CD4-positive, alpha-beta T cell treated with Interleukin-17A for 1 hour (primary cell): ENCODE measurements around the gene CEP350.

Experiments
- DNase-seq: peaks from one replicate; pipeline ENCODE4 v3.0.0-alpha.2; 2020

Gene CEP350

DNA sequence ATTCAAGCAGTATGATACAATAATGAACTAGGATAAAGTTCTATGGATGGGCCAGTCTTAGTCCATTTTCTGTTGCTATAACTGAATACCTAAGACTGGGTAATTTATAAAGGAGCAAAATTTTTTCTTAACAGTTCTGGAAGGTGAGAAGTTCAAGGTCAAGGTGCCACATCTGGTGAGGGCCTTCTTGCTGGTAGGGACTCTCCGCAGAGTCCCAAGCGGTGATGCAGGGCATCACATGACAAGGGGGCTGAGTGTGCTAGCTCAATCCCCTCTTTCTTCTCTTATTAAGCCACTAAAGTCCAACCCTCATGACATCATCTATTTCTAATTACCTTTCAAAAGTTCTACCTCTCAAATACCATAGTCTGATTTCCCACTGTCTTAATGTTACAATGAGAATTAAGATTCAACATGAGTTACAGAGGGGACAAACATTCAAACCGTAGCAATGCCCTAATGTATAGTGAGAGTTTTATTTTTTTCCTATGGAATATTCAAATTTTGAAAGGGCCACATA, 107.9 kb downstream of the CEP350 start:
- no peak for DNase-seq

DNA sequence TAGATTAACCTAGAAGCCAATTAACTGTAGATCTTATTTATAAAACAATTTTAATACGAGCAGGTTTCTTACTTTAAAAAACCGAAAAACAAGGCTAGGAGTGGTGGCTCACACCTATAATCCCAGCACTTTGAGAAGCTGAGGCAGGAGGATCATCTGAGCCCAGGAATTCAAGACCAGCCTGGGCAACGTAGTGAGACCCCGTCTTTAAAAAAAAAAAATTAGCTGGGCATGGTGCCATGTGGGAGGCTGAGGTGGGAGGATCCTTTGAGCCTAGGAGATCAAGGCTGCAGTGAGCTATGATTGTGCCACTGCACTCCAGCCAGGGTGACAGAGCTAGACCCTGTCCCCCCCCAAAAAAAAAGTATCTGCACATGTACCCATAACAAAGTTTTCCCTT, 110.8 kb downstream of the CEP350 start:
- DNase-seq: no peak

DNA sequence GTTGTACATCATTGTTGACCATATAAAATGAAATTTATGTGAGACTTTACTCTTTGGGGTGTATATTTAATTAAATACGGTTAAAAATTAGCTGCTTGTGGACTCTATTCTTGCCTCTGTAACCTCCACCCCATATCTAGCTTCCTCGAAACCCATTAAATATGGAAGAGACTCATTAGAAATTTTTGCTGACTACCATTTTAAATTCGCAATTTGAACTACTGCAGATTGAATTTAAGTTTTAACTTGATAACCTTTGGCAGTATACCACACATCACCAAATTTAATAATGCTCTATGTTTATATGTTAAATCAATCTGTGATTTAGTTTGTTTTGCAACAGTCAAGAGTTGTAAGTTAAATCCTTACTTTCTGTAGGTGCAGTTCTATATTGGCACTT, 111.5 kb downstream of the CEP350 start:
- DNase-seq: no peak

DNA sequence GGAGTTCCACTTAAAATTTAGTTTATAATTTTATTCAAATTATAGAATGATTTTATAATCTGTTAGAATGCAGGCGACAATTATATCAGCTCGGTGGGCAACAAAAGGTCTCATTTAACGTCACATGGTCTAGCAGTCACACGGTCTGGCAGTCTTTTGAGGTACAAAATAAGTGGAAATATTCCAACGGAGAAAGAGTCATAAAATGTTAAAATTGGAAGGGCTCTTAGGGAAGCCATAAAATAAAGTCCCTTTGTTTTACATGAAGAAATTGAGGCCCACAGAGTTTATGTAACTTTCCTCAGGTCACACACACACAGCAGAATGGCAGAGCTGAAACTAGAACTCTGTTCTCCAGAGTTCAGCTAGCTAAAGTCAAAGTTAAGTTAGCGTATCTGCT, 115.7 kb downstream of the CEP350 start:
- DNase-seq: no peak

DNA sequence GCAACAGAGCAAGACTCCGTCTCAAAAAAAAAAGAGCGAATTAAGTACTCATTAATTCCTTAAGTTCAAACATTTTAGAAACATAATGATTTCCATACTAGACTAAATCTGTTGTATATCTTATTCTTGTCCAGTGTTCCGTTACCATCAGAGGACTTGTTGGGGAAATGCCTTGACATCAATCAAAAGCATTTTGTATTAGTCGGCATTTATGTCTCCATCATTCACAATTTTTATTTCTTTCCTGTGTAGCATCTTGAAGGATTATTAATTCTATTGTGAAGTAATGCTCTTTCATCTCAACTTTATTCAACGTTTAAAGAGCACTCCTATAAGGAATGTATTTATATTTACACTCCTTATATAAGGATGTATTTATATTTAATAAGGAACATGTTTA, 117.1 kb downstream of the CEP350 start:
- DNase-seq: no peak

DNA sequence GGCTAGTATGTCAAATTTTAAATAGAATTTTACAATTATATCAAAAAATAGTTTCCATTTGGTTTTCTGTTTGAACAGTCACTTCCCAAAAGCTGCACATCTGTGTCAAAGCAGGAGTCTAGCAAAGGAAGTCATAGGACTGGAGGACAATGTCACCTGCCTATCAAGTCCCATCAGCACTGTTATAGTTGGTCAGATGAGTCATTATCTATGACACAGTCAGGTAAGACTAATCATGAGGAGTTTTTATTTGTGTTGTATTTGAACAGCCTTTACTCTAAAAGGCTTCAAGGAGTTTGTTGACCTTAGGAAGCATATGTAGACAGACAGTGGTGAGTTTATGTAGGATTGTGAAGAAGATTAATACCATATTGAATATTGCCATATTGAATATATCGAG, 125.8 kb downstream of the CEP350 start:
- no peak for DNase-seq

DNA sequence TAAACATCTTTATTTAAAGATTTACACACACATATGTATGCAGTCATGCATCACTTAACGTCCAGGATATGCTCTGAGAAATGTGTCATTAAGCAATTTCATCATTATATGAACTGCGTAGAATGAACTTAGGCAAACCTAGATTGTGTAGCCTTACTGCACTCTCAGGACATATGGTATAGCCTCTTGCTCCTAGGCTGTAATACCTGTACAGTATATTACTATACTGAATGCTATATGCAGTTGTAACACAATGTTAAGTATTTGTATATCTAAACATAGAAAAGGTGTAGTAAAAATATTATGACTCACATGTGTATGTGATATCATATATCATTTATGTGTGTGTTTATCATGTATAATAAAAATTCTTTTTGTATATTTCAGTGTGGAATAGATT, 126.9 kb downstream of the CEP350 start:
- no peak for DNase-seq

DNA sequence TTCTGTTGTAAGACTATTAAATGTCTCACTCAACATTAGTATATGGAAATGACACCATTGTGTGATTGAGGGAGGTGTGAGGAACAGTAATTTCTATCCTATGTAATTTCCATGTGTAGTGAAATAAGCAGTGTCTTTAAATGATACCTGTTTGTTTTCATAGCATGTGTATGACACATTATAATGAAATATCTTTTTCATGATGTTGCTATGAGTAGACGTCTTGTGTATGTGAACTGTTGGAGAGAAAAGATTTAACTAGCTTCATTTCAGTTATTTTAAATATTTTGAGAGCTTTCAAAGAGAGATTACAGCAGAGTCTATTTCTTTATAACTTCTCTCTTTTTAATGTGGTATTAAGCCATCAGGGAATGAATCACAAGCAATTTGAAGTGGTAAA, 128.6 kb downstream of the CEP350 start:
- DNase-seq: no peak

DNA sequence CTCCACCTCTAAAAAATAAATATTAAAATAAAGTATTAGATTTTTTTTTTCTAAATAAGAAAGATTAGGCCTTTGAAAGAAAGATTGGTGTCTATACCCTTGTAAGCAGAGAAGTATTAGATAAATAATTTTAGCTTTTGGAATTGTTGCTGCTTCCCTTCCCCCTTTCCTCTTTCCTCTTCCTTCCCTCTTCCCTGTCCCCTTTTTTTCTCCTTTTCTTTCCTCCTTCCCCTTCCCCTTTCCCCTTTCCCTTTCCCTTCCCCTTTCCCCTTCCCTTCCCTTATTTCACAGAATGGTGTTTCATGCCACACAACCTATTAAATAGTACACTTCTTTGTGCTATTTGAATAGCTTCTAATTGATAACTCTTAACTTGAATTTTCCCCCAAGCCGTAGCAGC, 130.3 kb downstream of the CEP350 start:
- no peak for DNase-seq

DNA sequence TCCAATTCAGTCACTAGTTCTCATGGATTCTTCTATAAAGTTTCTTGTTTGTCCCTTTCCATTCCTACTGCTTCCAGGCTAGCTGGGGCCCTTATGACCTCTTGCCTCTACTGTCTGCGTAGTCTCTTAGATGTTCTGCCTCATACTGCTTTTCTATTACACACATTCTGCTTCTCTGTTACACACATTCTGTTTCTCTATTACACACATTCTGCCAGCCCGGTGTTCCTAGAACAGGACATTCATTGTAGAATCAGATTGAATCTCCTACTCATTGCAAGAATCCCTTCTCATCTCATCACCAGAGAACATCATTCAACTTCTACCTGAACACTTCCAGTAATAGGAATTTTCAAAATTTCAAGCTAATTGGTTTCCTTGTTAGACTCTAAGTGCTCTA, 130.7 kb downstream of the CEP350 start:
- no peak for DNase-seq

DNA sequence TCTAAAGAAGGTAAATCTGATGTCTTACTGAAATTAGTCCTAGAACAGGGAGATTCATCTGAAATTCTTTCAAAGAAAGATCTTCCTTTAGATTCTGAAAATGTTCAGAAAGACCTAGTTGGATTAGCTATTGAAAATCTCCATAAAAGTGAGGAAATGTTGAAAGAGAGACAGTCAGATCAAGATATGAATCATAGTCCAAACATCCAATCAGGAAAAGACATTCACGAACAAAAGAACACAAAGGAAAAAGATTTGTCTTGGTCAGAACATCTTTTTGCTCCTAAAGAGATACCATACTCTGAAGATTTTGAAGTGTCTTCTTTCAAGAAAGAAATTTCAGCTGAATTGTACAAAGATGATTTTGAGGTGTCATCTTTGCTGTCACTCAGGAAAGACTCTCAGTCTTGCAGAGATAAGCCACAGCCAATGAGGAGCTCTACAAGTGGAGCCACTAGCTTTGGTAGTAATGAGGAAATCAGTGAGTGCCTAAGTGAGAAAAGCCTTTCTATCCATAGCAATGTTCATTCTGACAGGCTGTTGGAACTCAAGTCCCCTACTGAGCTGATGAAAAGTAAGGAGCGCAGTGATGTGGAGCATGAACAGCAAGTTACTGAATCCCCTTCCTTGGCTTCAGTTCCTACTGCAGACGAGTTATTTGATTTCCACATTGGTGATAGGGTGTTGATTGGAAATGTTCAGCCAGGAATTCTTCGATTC, 138.5 kb downstream of the CEP350 start:
- no peak for DNase-seq

DNA sequence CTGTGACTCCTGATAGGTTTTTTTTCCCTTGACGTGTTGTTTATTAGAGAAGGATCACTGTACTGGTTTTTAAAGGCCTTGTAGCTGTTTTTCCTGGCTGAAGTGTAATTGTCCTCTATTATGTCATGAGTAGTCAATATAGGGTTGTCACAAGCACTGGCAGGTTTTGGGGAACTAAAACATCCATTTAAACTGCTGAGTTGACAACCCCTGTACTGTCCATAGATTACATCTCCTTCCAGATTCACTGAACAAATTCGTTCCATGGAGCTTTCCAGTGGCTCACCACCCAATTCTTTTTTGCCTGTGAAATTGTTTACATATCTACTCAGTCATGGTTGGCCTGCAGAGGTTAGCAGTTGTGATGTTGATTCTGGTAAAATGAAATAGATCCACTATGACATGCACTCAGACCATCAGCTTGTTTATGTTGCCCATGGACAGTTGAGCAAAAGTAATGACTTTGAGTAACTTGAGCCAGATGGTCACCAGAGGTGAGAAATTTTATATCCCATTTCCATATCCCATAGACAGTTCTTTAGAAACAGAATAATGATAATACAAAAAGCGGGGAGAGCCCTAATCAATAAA, 140.2 kb downstream of the CEP350 start:
- no peak for DNase-seq

DNA sequence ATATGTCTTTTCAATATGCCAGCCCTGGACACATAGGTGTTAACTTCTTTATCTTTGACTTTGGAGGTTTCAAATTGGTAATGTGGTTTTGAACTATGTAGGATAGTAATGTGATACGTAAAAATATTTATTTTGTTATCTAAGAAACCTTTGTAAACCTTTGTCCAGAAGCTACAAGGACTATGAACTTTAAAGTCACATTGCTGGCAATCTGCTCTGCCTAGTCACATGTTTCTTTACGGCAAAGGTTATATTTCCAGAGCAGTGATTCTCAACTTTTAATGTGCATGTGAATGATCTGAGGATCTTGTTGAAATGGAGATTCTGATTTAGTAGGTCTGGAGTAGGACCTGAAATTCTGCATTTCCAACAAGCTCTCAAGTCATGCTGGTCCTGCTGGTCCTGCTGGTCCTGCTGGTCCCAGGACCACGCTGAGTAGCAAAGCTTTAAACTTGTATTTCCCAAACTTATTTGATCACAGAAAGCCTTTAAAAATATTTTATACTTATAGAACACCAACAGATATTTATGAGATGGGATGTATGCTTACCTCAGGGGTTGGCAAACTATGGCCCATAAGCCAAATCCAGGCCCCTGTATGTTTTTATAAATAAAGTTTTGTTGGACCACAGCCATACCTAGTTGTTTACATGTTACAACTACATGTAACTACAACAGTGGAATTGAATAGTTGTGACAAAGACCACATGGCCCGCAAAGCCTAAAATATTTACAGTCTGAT, 142.1 kb downstream of the CEP350 start:
- DNase-seq: no peak

DNA sequence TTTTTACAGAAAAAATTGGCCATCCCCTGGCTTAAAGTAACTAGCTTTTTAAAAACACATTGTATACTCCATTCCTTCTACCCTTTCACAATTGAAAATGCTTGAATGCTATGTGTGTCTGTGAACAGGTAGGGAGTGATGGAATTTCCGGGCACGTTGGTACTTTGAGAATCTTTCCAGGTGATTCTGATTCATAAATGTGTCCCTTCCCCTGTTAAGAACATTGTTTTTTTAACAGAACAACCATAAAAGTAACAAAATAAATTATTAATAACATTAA, 142.7 kb downstream of the CEP350 start:
- no peak for DNase-seq

DNA sequence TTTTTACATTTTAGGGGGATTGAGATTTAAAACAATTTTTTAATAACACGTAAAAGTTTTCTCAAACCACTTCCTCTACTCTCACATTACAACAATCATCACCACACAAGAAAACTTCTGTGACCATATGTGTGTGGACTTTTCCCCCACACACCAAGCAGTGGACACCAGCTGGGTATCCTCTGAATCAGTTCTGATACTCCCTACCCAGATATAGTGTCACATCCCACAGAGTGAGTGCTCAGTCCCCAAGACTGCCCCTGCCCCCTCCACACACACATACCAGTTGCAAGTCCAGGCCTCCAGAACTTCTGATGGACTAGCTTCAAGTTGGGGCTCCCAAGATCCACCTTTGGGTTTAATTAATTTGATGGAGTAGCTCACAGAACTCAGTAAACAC, 146.8 kb downstream of the CEP350 start:
- no peak for DNase-seq

DNA sequence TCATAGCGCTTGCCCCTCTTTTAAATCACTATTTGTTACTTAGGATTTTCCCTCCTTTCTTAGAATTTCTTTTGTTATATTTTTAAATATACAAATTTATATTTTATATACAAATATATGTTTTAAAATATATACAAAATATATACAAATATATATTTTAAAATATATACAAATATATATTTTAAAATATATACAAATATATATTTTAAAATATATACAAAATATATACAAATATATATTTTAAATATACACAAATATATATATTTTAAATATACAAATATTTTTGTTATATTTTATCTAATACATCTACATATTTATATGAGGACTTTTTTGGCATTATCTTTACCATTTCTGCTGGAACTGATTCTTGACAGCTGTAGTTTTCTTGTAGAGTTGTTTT, 149.2 kb downstream of the CEP350 start:
- no peak for DNase-seq

DNA sequence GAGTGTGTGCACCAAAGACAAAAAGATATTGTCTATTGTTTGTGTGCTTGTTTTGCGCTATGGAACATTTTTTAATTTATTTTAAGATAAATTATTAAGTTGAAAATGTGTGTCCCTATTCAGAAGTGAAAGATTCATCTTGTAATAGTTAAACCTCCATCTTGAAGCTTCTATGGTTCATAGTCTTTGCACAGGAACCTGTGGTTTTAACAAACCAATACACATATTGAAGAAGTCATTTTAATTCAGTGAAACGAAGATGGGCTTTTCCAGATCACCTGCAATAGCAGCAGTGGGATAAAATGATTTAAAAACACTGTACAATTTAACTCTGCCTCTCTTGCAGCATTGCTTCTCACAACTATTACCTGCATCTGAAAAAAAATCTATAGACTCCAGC, 157.5 kb downstream of the CEP350 start:
- DNase-seq: no peak

DNA sequence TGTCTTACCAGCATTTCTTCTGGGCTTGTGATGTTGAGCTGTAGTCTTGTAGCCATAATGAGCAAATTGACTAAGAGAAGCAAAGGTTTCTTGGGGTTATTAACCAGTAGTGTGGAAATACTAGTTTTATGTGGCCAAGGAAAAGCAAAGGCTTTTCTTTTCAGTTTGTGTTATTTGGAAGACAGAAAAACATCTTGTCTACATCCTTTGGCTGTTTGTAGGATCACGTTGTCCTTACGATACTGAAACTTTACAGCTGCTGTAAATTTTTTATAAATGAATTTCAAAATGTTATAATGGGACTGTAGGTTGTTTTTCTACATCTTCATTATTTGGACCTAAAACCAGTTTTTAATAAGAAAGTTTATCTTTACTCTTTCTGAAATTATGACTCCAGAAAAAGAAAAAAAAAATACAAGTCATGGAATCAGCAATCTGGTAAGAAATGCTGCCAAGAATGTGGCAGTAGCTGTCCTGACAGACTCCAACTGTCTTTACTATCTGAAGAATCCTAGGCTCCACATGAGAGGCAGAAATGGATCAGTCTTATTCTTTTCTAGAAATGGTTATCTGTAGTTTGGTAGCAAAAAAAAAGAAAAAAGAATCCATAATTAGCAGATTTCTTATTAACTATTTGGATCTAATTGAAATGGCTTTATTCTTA, 158.5 kb downstream of the CEP350 start:
- no peak for DNase-seq

DNA sequence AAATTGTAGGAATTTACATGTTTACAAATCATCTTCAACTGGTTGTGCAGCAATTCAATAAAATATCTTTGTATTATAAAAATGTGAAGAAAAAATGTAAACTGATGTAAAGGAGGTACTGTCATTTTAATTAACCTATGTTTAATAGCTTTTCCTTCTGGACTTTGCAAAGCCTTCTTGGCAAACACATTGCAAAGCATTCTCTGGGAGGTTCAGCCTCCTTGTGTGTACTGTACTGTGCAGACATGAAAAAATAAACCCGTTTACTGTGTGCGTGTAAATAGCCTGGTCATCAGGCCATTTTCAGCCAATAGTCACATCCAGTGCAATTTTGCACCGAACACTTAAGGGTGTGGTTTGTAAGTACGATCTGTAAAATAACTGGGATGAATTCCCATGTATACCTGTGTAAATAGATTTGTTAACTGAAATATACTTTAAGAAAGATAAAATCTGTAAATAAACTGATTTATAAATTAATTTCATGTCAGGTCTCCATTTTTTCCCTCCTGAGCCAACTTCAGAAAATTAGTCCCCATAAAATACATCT, 159.9 kb downstream of the CEP350 start:
- DNase-seq: no peak

DNA sequence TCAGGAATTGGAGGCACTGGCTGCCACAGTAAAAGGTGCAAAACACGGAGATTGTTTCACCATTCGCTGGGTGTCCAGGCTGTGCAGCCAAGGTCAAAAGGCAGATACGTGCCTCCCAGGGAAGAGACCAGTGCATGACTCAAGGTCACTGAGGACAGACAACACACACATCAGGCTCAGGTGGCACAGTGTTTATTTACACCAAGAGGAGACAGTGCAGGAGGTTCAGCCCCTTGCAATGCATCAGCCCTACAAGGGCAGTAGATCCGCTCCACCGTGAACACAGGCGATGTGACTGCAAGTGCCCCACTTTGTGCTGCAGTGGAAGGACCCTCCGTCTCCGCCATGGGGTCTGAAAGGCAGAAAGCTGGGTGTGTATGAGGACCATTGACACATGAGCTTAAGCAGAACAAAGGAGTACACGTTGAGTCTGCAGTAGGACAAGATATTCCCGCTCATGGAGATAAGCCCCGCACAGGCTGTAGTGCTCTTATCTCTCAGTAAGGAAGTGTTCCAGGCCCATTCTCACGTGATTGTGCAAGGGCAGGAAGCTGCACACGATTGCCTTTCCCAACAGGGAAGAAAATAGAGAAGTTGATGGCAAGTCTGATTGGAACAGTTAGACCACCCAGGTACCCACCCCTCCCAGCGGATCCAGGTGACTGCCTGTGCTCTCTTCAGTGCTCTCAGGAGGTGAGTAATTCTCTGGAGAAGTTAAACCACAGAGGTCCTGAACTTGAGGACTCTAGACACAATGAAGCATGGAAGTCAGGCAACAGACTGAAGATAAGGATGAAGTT, 162.6 kb downstream of the CEP350 start:
- no peak for DNase-seq

DNA sequence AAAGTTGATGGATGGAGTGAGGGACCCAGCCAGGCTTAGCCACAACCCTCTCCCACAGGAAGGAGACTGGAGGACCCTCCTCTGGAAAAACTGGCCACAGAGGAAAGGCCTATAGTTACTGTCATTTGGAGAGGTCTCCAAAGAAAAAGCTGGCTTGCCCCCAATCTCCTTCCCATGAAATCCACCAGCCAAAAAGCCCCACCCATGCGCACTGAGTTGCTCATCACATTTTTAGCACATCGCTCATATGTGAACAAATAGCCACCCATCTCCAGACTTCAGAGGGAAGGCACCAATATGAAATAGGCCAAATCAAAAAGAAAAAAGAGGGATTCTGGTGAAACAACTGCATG, 163.1 kb downstream of the CEP350 start:
- no peak for DNase-seq

DNA sequence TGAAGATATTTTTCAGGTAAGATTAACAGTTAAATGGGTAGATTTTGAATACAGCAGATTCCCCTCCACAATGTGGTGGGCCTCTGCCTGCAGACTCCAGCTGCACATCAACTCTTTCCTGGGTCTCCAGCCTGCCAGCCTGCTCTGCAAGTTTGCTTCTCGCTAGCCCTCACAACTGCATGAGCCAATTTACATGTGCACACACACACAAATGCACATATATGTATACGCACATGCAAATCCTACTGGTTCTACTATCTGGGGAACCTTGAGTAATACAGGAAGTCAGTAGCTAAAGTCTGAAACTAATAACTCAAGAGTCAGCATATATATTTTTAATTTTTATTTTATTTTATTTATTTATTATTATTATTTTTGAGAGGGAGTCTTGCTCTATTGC, 165.2 kb downstream of the CEP350 start:
- no peak for DNase-seq

DNA sequence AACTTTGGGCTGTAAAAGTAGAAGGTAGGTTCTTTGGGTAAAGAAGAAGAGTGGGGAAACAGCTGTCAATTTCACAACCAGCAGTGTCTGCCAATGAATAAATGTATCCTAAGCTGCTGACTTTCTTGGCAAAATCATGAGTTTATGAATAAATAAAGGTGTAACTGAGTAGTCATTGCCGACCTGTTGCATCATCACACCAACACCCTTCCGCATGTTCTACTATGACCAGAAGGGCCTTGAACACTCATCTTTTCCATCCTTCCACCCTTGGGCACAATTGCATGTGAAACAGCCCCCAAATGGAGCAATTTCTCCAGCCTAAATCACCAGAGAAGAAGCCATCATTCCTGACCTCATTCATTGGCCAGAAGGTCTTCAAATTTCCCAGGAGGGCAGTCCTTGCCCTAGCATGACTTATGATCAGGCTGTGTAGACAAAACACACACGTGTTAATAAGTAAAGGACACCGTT, 168.9 kb downstream of the CEP350 start:
- DNase-seq: no peak
